IMR-90 (cell line): ENCODE data around the gene MZF1. TPM values are rescaled to one million over a fixed set of nuclear protein-coding genes. Genes with fewer than 3 reads are reported as not detected.
A peak's percentile ranks its signal among the peaks of the same experiment; 100 is the strongest.

Experiments
- ATAC-seq: fragments of 200-7000 bp; cut with Tn5 transposase; 2 replicates; pipeline ENCODE4 v1.9.1; 2020; ENCODE audit warnings: low read depth, mild to moderate bottlenecking, moderate library complexity
- BruUV-seq: library from RNA; stranded (reverse); fragments of 400-500 nt; replicated peaks from 2 replicates; lab custom pipeline; 2021; lab: Mats Ljungman, UMichigan
- CTCF ChIA-PET: fragments of 300-600 bp; formaldehyde crosslinking; extraction: SDS; loops from one replicate; lab custom pipeline; 2021; ENCODE audit warnings: antibody characterized with exemption; lab: Yijun Ruan, JAX
- POLR2A ChIA-PET: fragments of 300-600 bp; sonication (Branson Sonifier 250); formaldehyde crosslinking; loops from one replicate; lab custom pipeline; 2022; ENCODE audit warnings: antibody characterized with exemption; ENCODE audit not compliant: unreplicated experiment; lab: Charles Lee
- DNase-seq: peaks from one replicate; pipeline ENCODE4 v3.0.0; 2013
- H2AFZ ChIP-seq: replicated peaks from 2 replicates; pipeline ENCODE3; 2013; ENCODE audit warnings: low read length, mild to moderate bottlenecking; ENCODE audit not compliant: poor library complexity
- H2AK5ac ChIP-seq: 2 replicates; pipeline ENCODE4 v1.6.1; 2013; ENCODE audit warnings: low read depth, low read length, inconsistent platforms
- H2AK9ac ChIP-seq: replicated peaks from 2 replicates; pipeline ENCODE3; 2013; ENCODE audit warnings: mild to moderate bottlenecking, low read depth, low read length, moderate library complexity; ENCODE audit not compliant: poor library complexity
- H2BK120ac ChIP-seq: 2 replicates; pipeline ENCODE4 v1.6.1; 2013; ENCODE audit warnings: low read depth, low read length, inconsistent platforms
- H2BK15ac ChIP-seq: 3 replicates; pipeline ENCODE4 v1.6.1; 2013; ENCODE audit warnings: low read depth, low read length, inconsistent platforms
- H2BK20ac ChIP-seq: 2 replicates; pipeline ENCODE4 v1.6.1; 2013; ENCODE audit warnings: low read depth, mild to moderate bottlenecking, inconsistent platforms, low read length, moderate library complexity
- H2BK5ac ChIP-seq: 2 replicates; pipeline ENCODE4 v1.6.1; 2013; ENCODE audit warnings: mild to moderate bottlenecking, low read depth, low read length, inconsistent platforms; ENCODE audit not compliant: poor library complexity, severe bottlenecking
- H3K14ac ChIP-seq: replicated peaks from 2 replicates; pipeline ENCODE4 v1.6.1; 2013; ENCODE audit warnings: low read depth, low read length, inconsistent platforms
- H3K18ac ChIP-seq: 2 replicates; pipeline ENCODE4 v1.6.1; 2013; ENCODE audit warnings: low read depth, low read length, control low read depth
- H3K23ac ChIP-seq: 2 replicates; pipeline ENCODE4 v1.6.1; 2013; ENCODE audit warnings: low read depth, low read length, inconsistent platforms
- H3K27ac ChIP-seq: 2 replicates; pipeline ENCODE4 v1.5.1; 2013; ENCODE audit warnings: mild to moderate bottlenecking, control low read depth, low read length; ENCODE audit not compliant: insufficient read depth
- H3K27me3 ChIP-seq: 2 replicates; pipeline ENCODE4 v1.6.1; 2013; ENCODE audit warnings: low read length; ENCODE audit not compliant: control insufficient read depth, insufficient read depth
- H3K36me3 ChIP-seq: 2 replicates; pipeline ENCODE4 v1.6.1; 2013; ENCODE audit warnings: low read length, mixed read lengths; ENCODE audit not compliant: control insufficient read depth, insufficient read depth
- H3K4ac ChIP-seq: 2 replicates; pipeline ENCODE4 v1.6.1; 2013; ENCODE audit warnings: low read depth, low read length, inconsistent platforms
- H3K4me1 ChIP-seq: 2 replicates; pipeline ENCODE4 v1.6.1; 2013; ENCODE audit warnings: low read length, mixed read lengths; ENCODE audit not compliant: control insufficient read depth, insufficient read depth
- H3K4me2 ChIP-seq: 2 replicates; pipeline ENCODE4 v1.6.1; 2013; ENCODE audit warnings: low read depth, mild to moderate bottlenecking, control low read depth, low read length, moderate library complexity
- H3K4me3 ChIP-seq: 2 replicates; pipeline ENCODE4 v1.5.1; 2013; ENCODE audit warnings: low read depth, mild to moderate bottlenecking, control low read depth, low read length, moderate library complexity; ENCODE audit not compliant: insufficient read depth
- H3K56ac ChIP-seq: 2 replicates; pipeline ENCODE4 v1.6.1; 2013; ENCODE audit warnings: low read length, inconsistent platforms; ENCODE audit not compliant: insufficient read depth; ENCODE audit errors: extremely low read depth
- H3K79me1 ChIP-seq, 2 experiments: 2 replicates each; pipeline ENCODE4 v1.6.1; 2013; ENCODE audit warnings: low read length in 2 of 2, inconsistent platforms in 1 of 2, low read depth in 1 of 2
- H3K9ac ChIP-seq: 2 replicates; pipeline ENCODE4 v1.6.1; 2013; ENCODE audit warnings: low read depth, low read length, control low read depth
- H3K9me1 ChIP-seq: 2 replicates; pipeline ENCODE4 v1.6.1; 2013; ENCODE audit warnings: low read length, inconsistent platforms; ENCODE audit not compliant: insufficient read depth
- H3K9me3 ChIP-seq: 2 replicates; pipeline ENCODE4 v1.6.1; 2013; ENCODE audit warnings: low read length; ENCODE audit not compliant: control insufficient read depth, insufficient read depth
- H4K20me1 ChIP-seq: 2 replicates; pipeline ENCODE4 v1.6.1; 2013; ENCODE audit warnings: low read length, inconsistent platforms; ENCODE audit not compliant: insufficient read depth
- H4K5ac ChIP-seq: 2 replicates; pipeline ENCODE4 v1.6.1; 2013; ENCODE audit warnings: mild to moderate bottlenecking, low read depth, low read length, control low read depth
- H4K8ac ChIP-seq, 2 experiments: 2 replicates each; pipeline ENCODE4 v1.6.1; 2013; ENCODE audit warnings: low read depth in 2 of 2, low read length in 2 of 2, control low read depth in 1 of 2, inconsistent platforms in 1 of 2
- H4K91ac ChIP-seq: 2 replicates; pipeline ENCODE4 v1.6.1; 2013; ENCODE audit warnings: low read depth, low read length, inconsistent platforms; ENCODE audit not compliant: insufficient read depth
- RCOR1 ChIP-seq: IDR thresholded peaks from 2 replicates; pipeline ENCODE4 v1.6.1; 2012; ENCODE audit warnings: mild to moderate bottlenecking, low read length, improper control_type of control experiment; ENCODE audit not compliant: insufficient replicate concordance
- WGBS, 2 experiments: methylation state at CpG; one replicate each; pipeline versions ENCODE4 v1.1.5 to v1.1.7; 2013; ENCODE audit warnings: missing lambda C conversion rate in 2 of 2; ENCODE audit not compliant: insufficient read length in 1 of 2; ENCODE audit errors: extremely low coverage in 2 of 2; 5-methylcytosine and 5-hydroxymethylcytosine counted together
- dilution Hi-C: fragments of 300-500 bp; cut with HindIII; formaldehyde crosslinking; loops from one replicate; pipeline ENCODE4 v1.14.3; 2018; ENCODE audit warnings: low sequenced_read_pairs; ENCODE audit not compliant: unreplicated experiment
- in situ Hi-C: fragments of 300-500 bp; cut with MboI; formaldehyde crosslinking; loops from 3 replicates; pipeline ENCODE4 v1.14.3; 2019; ENCODE audit warnings: low sequenced_read_pairs, inconsistent platforms, mixed read lengths
- intact Hi-C: fragments of 100-400 bp; cut with micrococcal nuclease; formaldehyde crosslinking; loops from 2 replicates; pipeline ENCODE4 v1.10.0; 2022
- polyA plus RNA-seq, 3 experiments: library from polyadenylated mRNA; depleted of rRNA; stranded (reverse); fragments of >200 nt; gene quantifications; 2 replicates each; pipeline ENCODE4 v1.2.3, GENCODE V29; 2012; ENCODE audit warnings: low replicate concordance in 1 of 3
- total RNA-seq: library from RNA; depleted of rRNA; stranded (reverse); fragments of >200 nt; gene quantifications from 2 replicates; pipeline ENCODE4 v1.2.3, GENCODE V29; 2012

Gene MZF1
- total and polyA plus RNA-seq, 2 of the 4 experiments (the other 2 are of a cell fraction): 3.4 to 15.0 TPM

DNA sequence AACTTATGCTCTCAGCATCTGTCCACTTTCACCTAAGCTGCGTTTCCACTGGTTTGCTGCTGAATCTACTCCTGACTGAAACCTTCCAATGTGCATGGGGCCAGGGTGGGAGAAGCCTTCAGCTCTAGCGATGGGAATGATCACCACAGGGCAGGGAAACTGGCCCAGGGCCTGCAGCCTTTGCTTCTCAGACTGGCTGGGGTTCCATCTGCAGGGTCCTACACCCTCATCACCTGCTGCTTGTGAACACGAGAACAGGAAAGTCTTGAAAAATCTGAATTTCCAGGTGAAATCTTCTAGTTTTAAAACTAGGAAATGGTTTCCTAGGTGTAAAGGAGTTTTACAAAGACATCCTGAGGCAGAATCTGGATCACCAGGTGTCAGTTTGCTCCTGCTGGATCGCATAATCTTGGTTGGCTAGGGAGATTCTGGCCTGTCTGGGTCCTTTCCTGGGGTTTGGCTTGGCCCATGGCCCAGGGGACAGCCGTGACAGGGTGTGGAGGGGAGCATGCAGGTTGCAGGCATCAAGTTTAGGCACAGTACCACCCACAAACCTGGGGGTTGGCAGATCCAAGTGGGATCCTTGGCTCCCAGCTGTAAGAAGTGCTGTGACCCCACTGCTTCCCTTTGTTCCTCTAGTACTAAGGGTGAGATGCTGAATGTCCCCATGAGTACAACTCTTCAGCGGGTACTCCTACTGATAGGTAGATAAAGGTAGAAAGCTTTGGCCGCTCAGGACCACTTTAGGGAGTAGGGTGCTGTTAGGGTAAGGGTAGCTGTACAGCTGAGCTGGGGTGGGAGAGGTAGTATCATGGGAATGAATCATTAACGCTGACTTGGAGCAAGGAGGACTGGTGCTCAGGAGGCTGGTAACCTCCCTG lies 12.9 kb downstream of the MZF1 start:
- peak overlapping the region; percentile 100 for H2AFZ ChIP-seq
- peak overlapping the region; percentile 24; the same call in 1 of the 2 replicates for H2BK120ac ChIP-seq
- H3K4ac ChIP-seq: peak overlapping the region; percentile 82
- peak overlapping the region; percentile 100 for H2AK9ac ChIP-seq
- peaks cover 10% of the 10 kb centered on the region; the same call in 1 of the 2 replicates for H3K36me3 ChIP-seq
- peaks cover 12% of the 10 kb centered on the region for H4K20me1 ChIP-seq
- H3K14ac ChIP-seq: peak overlapping the region; percentile 76
- H2BK5ac ChIP-seq: peak overlapping the region; percentile 59
- peak overlapping the region; percentile 85 for H4K91ac ChIP-seq
- peak overlapping the region; percentile 53; the same call in 1 of the 2 replicates for H3K27ac ChIP-seq
- H3K4me2 ChIP-seq: peak overlapping the region; percentile 88
- peak overlapping the region; percentile 100 for H4K8ac ChIP-seq
- H3K9me1 ChIP-seq: peaks cover 22% of the 10 kb centered on the region
- H2AK5ac ChIP-seq: peak overlapping the region; percentile 85
- ATAC-seq (no peak), DNase-seq (no peak)
- no peaks in the 10 kb centered on the region for H3K27me3 ChIP-seq
- intact Hi-C loops (no loop called here), in situ Hi-C loops (no loop called here), dilution Hi-C loops (no loop called here)
- H3K18ac ChIP-seq: no peak overlapping the region
- 85% methylated on average over 5 of the region's 8 CpGs; no CpG with 5 or more reads in 1 of the 2 experiments for WGBS, 2 experiments
- H4K5ac ChIP-seq: peak overlapping the region; percentile 87
- TF ChIP-seq RCOR1: no peak
- no peaks in the 10 kb centered on the region for H3K9me3 ChIP-seq
- H3K79me1 ChIP-seq: peaks cover 7 to 41% of the 10 kb centered on the region in 2 experiments
- 0 out of 3 replicates have a peak overlapping the region, but pooled peaks have one; percentile 2 for H2BK15ac ChIP-seq
- no peak overlapping the region for H2BK20ac ChIP-seq
- POLR2A ChIA-PET: no interaction called here
- peaks cover 25% of the 10 kb centered on the region for H3K4me1 ChIP-seq
- H3K56ac ChIP-seq: no peak overlapping the region
- H3K4me3 ChIP-seq: peak overlapping the region; percentile 40
- BruUV-seq: no TSS peak
- CTCF ChIA-PET: no interaction called here
- H3K23ac ChIP-seq: peak overlapping the region; percentile 21; the same call in 1 of the 2 replicates
- H3K9ac ChIP-seq: peak overlapping the region; percentile 51; the same call in 1 of the 2 replicates
